Lower leg skin (tissue), 3 donors: ENCODE results near the gene OLFML2B.

Experiments
- CTCF ChIP-seq, 3 donors: fragments of 450-650 bp; IDR thresholded peaks; one replicate each; pipeline ENCODE4 v1.5.1; 2016; ENCODE audit warnings: antibody characterized with exemption in 3 of 3, mild to moderate bottlenecking in 3 of 3, moderate library complexity in 2 of 3
- POLR2A ChIP-seq, 2 donors: fragments of 450-650 bp; IDR thresholded peaks; one replicate each; pipeline ENCODE4 v1.6.1; 2016 to 2017; ENCODE audit warnings: antibody characterized with exemption in 2 of 2, mild to moderate bottlenecking in 1 of 2, moderate library complexity in 1 of 2

DNA sequence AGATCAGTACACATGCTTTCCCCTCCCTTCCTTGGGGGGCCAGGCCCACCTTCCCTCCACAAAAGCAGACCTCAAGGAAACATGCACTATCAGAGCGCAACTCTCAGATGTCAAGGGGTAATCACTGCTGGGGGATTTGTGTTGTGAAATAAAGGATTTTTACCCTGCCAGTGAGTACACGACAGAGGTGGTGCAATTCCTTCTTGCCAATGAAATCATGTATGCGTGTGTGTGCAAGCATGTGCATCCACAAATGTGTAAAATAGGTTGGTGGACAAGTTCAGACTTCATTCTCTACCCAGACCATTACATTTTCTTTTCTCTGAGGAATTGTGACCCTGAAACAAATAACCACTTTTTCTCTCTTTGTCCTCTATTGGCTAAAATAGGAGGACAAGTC is 36.1 kb upstream of the OLFML2B start:
- TF ChIP-seq POLR2A (IDR thresholded peaks at IDR 0.05) (no peak), CTCF (IDR thresholded peaks at IDR 0.05) (no peak)
